HEK293 (cell line): ENCODE data around the gene PPP2R2B.

Source experiments
- CTCF ChIP-seq: fragments of 450-650 bp; formaldehyde crosslinking; IDR thresholded peaks from 2 replicates; pipeline ENCODE4 v1.5.1; 2016; ENCODE audit warnings: missing biosample characterization, missing genetic modification characterization
- YY1 ChIP-seq: fragments of 450-650 bp; formaldehyde crosslinking; IDR thresholded peaks from 2 replicates; pipeline ENCODE4 v1.5.1; 2018; ENCODE audit warnings: missing biosample characterization, missing genetic modification characterization
- ZFP37 ChIP-seq: fragments of 450-650 bp; formaldehyde crosslinking; IDR thresholded peaks from 2 replicates; pipeline ENCODE4 v1.5.1; 2016; ENCODE audit warnings: missing biosample characterization, missing genetic modification characterization
- ZNF121 ChIP-seq: fragments of 450-650 bp; formaldehyde crosslinking; IDR thresholded peaks from 2 replicates; pipeline ENCODE4 v1.5.1; 2016; ENCODE audit warnings: missing biosample characterization, missing genetic modification characterization
- ZNF416 ChIP-seq: fragments of 450-650 bp; formaldehyde crosslinking; IDR thresholded peaks from 2 replicates; pipeline ENCODE4 v1.5.1; 2016; ENCODE audit warnings: missing biosample characterization, missing genetic modification characterization

DNA sequence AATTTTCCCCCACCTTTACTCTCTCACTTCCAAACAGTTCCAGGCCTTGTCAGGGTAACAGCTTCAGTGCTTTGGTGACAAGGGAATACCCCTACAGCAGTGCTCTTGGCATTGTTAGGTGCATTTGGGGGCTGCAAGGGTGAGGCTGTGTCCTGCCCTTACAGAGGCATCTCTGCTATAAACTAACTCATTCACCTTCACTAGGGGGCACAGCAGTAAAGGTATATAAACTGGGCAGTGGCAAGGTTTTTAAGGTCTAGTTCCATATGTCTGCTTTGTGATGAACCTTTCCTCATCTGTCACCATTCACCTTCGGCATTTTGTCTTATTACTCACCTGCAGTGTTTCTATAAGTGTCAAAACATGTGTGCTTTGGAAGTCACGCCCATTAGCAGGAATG is 283.5 kb downstream of the PPP2R2B start:
- TF ChIP-seq CTCF (tag by site-specific recombination) (no peak), YY1 (no peak), ZNF416 (no peak), ZFP37 (tag by site-specific recombination) (no peak), ZNF121 (tag by site-specific recombination) (no peak)
